GM23338 (cell line): ENCODE measurements around the gene PLA2R1. TPM values are rescaled to one million over a fixed set of nuclear protein-coding genes. Genes with fewer than 3 reads are reported as not detected.

Experiments
- ATAC-seq: fragments of 200-7000 bp; cut with Tn5 transposase; 3 replicates; pipeline ENCODE4 v1.9.1; 2020
- DNase-seq: peaks from one replicate; pipeline ENCODE4 v3.0.0-alpha.2; 2015; ENCODE audit warnings: low spot score
- H2AFZ ChIP-seq: fragments of 200-600 bp; sonication (generic); 2 replicates; pipeline ENCODE4 v1.8.0; 2016; ENCODE audit warnings: antibody characterized with exemption, mild to moderate bottlenecking, moderate library complexity
- H3F3A ChIP-seq: fragments of 200-600 bp; sonication (generic); replicated peaks from 2 replicates; pipeline ENCODE4 v1.8.0; 2017; ENCODE audit warnings: antibody characterized with exemption, mixed run types, low read depth
- H3K27ac ChIP-seq: fragments of 200-600 bp; sonication (generic); 2 replicates; pipeline ENCODE4 v1.6.1; 2016; ENCODE audit warnings: low read depth
- H3K27me3 ChIP-seq: fragments of 200-600 bp; sonication (generic); 2 replicates; pipeline ENCODE4 v1.8.0; 2016; ENCODE audit warnings: mild to moderate bottlenecking, mixed run types, moderate library complexity; ENCODE audit not compliant: insufficient read depth
- H3K36me3 ChIP-seq: fragments of 200-600 bp; sonication (generic); 2 replicates; pipeline ENCODE4 v1.8.0; 2016; ENCODE audit warnings: mild to moderate bottlenecking; ENCODE audit not compliant: insufficient read depth
- H3K4me1 ChIP-seq: fragments of 200-600 bp; sonication (generic); 2 replicates; pipeline ENCODE4 v1.8.0; 2016; ENCODE audit warnings: mild to moderate bottlenecking, moderate library complexity; ENCODE audit not compliant: insufficient read depth
- H3K4me2 ChIP-seq: fragments of 200-600 bp; sonication (generic); 2 replicates; pipeline ENCODE4 v1.7.1; 2017; ENCODE audit warnings: mixed run types
- H3K4me3 ChIP-seq: fragments of 200-600 bp; sonication (generic); 2 replicates; pipeline ENCODE4 v1.6.1; 2016; ENCODE audit warnings: mixed run types
- H3K79me2 ChIP-seq: fragments of 200-600 bp; sonication (generic); replicated peaks from 2 replicates; pipeline ENCODE4 v1.8.0; 2017; ENCODE audit warnings: mild to moderate bottlenecking; ENCODE audit not compliant: insufficient read depth
- H3K9me2 ChIP-seq: fragments of 200-600 bp; sonication (generic); 2 replicates; pipeline ENCODE4 v1.8.0; 2017; ENCODE audit not compliant: insufficient read depth
- H4K20me1 ChIP-seq: fragments of 200-600 bp; sonication (generic); replicated peaks from 2 replicates; pipeline ENCODE4 v1.8.0; 2017; ENCODE audit warnings: mild to moderate bottlenecking; ENCODE audit not compliant: insufficient read depth
- H3K27ac Mint-ChIP-seq: 2 replicates; pipeline ENCODE4 v1.8.0; 2020; ENCODE audit warnings: inconsistent platforms, mild to moderate bottlenecking, moderate library complexity, mixed read lengths
- H3K27me3 Mint-ChIP-seq: 3 replicates; pipeline ENCODE4 v1.8.0; 2022; ENCODE audit warnings: low read depth, mild to moderate bottlenecking, moderate library complexity, mixed read lengths, inconsistent platforms; ENCODE audit not compliant: insufficient read depth, poor library complexity
- H3K36me3 Mint-ChIP-seq: 3 replicates; pipeline ENCODE4 v1.8.0; 2021; ENCODE audit warnings: low read depth, mild to moderate bottlenecking, inconsistent platforms, moderate library complexity, mixed read lengths
- H3K4me1 Mint-ChIP-seq: 3 replicates; pipeline ENCODE4 v1.8.0; 2020; ENCODE audit warnings: mild to moderate bottlenecking, inconsistent platforms, mixed read lengths
- H3K4me3 Mint-ChIP-seq: 3 replicates; pipeline ENCODE4 v1.8.0; 2021; ENCODE audit warnings: moderate library complexity, mild to moderate bottlenecking, inconsistent platforms, mixed read lengths
- H3K9me3 Mint-ChIP-seq: 3 replicates; pipeline ENCODE4 v1.8.0; 2020; ENCODE audit warnings: moderate library complexity, mild to moderate bottlenecking, inconsistent platforms, mixed read lengths
- EZH2 ChIP-seq: fragments of 200-600 bp; sonication (generic); IDR thresholded peaks from one replicate; pipeline ENCODE4 v1.8.0; 2017; ENCODE audit warnings: antibody characterized with exemption, mild to moderate bottlenecking, low read depth; ENCODE audit not compliant: unreplicated experiment
- EZH2phosphoT487 ChIP-seq: fragments of 200-600 bp; sonication (generic); IDR thresholded peaks from one replicate; pipeline ENCODE4 v1.8.1; 2018; ENCODE audit warnings: antibody characterized with exemption; ENCODE audit not compliant: unreplicated experiment
- JUNB ChIP-seq: IDR thresholded peaks from one replicate; pipeline ENCODE4 v1.6.1; 2016; ENCODE audit warnings: antibody characterized with exemption; ENCODE audit not compliant: unreplicated experiment
- POLR2AphosphoS5 ChIP-seq: IDR thresholded peaks from 2 replicates; pipeline ENCODE4 v1.6.1; 2016; ENCODE audit warnings: antibody characterized with exemption, low read depth
- STAT1 ChIP-seq: IDR thresholded peaks from one replicate; pipeline ENCODE4 v1.6.1; 2016; ENCODE audit warnings: antibody characterized with exemption; ENCODE audit not compliant: unreplicated experiment
- ZNF331 ChIP-seq: fragments of 250-450 bp; sonication (Bioruptor Pico); IDR thresholded peaks from 2 replicates; pipeline ENCODE4 v1.5.0; 2020; ENCODE audit warnings: low read depth, mild to moderate bottlenecking, moderate library complexity
- polyA plus RNA-seq: library from polyadenylated mRNA; unstranded; fragments of >200 nt; fragmentation: Nextera tagmentation; extraction: Ambion mirVana; gene quantifications from 2 replicates; pipeline ENCODE4 v1.2.1, GENCODE V29; 2016
- total RNA-seq: library from RNA; depleted of rRNA; stranded (reverse); fragments of >200 nt; shearing (Covaris generic); gene quantifications from 2 replicates; pipeline ENCODE4 v1.2.3, GENCODE V29; 2014
- TF ChIP-seq, protein P1 (sequence below): IDR thresholded peaks from one replicate; pipeline ENCODE4 v1.6.1; 2018; ENCODE audit warnings: antibody characterized with exemption; ENCODE audit not compliant: unreplicated experiment
- TF ChIP-seq, protein P2 (sequence below): IDR thresholded peaks from 2 replicates; pipeline ENCODE4 v1.6.1; 2016; ENCODE audit warnings: antibody characterized with exemption
- TF ChIP-seq, protein P3 (sequence below): fragments of 250-450 bp; sonication (Bioruptor Pico); IDR thresholded peaks from 2 replicates; pipeline ENCODE4 v1.5.0; 2020; ENCODE audit warnings: mild to moderate bottlenecking, moderate library complexity

PLA2R1 gene
- total and polyA plus RNA-seq, 2 experiments from 2014 or later = 0.57 to 1.2 TPM

DNA sequence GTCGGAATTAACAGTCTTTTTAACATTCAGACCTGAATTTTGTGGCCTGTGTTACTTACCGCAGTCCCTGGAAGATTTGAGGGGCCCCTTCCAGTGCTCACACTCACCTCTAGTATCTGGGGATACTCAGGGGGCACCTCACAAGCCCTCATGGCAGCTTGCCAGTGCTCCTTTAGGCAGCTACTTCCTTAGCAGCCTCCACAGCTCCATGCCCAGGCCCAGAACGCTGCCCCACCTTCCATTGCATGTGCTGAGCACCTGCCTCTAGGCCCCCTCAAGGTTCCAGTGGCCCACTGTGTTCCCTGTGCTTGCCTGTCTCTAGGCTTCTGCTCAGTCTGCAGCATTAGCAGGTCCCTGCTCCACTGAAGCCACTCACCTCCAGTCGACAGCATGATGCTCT lies 30.0 kb upstream of the PLA2R1 start:
- 0 out of 2 replicates have a peak, but pooled peaks cover 5% of the 10 kb centered on the region for H3K9me2 ChIP-seq
- peaks cover 43% of the 10 kb centered on the region for H3K36me3 Mint-ChIP-seq
- no peaks in the 10 kb centered on the region for H3K4me1 Mint-ChIP-seq
- H3K4me1 ChIP-seq = no peaks in the 10 kb centered on the region
- no peaks in the 10 kb centered on the region for H3K27me3 ChIP-seq
- H3K27ac ChIP-seq = no peak overlapping the region
- no peaks in the 10 kb centered on the region for H3K79me2 ChIP-seq
- DNase-seq = no peak
- H3K27ac Mint-ChIP-seq = no peak overlapping the region
- ATAC-seq = no peak
- H3F3A ChIP-seq = no peaks in the 10 kb centered on the region
- H3K9me3 Mint-ChIP-seq = peaks cover 66% of the 10 kb centered on the region
- TF ChIP-seq, protein P1, sequence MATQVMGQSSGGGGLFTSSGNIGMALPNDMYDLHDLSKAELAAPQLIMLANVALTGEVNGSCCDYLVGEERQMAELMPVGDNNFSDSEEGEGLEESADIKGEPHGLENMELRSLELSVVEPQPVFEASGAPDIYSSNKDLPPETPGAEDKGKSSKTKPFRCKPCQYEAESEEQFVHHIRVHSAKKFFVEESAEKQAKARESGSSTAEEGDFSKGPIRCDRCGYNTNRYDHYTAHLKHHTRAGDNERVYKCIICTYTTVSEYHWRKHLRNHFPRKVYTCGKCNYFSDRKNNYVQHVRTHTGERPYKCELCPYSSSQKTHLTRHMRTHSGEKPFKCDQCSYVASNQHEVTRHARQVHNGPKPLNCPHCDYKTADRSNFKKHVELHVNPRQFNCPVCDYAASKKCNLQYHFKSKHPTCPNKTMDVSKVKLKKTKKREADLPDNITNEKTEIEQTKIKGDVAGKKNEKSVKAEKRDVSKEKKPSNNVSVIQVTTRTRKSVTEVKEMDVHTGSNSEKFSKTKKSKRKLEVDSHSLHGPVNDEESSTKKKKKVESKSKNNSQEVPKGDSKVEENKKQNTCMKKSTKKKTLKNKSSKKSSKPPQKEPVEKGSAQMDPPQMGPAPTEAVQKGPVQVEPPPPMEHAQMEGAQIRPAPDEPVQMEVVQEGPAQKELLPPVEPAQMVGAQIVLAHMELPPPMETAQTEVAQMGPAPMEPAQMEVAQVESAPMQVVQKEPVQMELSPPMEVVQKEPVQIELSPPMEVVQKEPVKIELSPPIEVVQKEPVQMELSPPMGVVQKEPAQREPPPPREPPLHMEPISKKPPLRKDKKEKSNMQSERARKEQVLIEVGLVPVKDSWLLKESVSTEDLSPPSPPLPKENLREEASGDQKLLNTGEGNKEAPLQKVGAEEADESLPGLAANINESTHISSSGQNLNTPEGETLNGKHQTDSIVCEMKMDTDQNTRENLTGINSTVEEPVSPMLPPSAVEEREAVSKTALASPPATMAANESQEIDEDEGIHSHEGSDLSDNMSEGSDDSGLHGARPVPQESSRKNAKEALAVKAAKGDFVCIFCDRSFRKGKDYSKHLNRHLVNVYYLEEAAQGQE = no peak
- TF ChIP-seq, protein P2, sequence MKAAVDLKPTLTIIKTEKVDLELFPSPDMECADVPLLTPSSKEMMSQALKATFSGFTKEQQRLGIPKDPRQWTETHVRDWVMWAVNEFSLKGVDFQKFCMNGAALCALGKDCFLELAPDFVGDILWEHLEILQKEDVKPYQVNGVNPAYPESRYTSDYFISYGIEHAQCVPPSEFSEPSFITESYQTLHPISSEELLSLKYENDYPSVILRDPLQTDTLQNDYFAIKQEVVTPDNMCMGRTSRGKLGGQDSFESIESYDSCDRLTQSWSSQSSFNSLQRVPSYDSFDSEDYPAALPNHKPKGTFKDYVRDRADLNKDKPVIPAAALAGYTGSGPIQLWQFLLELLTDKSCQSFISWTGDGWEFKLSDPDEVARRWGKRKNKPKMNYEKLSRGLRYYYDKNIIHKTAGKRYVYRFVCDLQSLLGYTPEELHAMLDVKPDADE = no peak
- TF ChIP-seq STAT1 (no peak), POLR2AphosphoS5 (no peak), ZNF331 (CRISPR knock-in tag) (no peak), JUNB (no peak), EZH2phosphoT487 (no peak), EZH2 (no peak)
- TF ChIP-seq, protein P3, sequence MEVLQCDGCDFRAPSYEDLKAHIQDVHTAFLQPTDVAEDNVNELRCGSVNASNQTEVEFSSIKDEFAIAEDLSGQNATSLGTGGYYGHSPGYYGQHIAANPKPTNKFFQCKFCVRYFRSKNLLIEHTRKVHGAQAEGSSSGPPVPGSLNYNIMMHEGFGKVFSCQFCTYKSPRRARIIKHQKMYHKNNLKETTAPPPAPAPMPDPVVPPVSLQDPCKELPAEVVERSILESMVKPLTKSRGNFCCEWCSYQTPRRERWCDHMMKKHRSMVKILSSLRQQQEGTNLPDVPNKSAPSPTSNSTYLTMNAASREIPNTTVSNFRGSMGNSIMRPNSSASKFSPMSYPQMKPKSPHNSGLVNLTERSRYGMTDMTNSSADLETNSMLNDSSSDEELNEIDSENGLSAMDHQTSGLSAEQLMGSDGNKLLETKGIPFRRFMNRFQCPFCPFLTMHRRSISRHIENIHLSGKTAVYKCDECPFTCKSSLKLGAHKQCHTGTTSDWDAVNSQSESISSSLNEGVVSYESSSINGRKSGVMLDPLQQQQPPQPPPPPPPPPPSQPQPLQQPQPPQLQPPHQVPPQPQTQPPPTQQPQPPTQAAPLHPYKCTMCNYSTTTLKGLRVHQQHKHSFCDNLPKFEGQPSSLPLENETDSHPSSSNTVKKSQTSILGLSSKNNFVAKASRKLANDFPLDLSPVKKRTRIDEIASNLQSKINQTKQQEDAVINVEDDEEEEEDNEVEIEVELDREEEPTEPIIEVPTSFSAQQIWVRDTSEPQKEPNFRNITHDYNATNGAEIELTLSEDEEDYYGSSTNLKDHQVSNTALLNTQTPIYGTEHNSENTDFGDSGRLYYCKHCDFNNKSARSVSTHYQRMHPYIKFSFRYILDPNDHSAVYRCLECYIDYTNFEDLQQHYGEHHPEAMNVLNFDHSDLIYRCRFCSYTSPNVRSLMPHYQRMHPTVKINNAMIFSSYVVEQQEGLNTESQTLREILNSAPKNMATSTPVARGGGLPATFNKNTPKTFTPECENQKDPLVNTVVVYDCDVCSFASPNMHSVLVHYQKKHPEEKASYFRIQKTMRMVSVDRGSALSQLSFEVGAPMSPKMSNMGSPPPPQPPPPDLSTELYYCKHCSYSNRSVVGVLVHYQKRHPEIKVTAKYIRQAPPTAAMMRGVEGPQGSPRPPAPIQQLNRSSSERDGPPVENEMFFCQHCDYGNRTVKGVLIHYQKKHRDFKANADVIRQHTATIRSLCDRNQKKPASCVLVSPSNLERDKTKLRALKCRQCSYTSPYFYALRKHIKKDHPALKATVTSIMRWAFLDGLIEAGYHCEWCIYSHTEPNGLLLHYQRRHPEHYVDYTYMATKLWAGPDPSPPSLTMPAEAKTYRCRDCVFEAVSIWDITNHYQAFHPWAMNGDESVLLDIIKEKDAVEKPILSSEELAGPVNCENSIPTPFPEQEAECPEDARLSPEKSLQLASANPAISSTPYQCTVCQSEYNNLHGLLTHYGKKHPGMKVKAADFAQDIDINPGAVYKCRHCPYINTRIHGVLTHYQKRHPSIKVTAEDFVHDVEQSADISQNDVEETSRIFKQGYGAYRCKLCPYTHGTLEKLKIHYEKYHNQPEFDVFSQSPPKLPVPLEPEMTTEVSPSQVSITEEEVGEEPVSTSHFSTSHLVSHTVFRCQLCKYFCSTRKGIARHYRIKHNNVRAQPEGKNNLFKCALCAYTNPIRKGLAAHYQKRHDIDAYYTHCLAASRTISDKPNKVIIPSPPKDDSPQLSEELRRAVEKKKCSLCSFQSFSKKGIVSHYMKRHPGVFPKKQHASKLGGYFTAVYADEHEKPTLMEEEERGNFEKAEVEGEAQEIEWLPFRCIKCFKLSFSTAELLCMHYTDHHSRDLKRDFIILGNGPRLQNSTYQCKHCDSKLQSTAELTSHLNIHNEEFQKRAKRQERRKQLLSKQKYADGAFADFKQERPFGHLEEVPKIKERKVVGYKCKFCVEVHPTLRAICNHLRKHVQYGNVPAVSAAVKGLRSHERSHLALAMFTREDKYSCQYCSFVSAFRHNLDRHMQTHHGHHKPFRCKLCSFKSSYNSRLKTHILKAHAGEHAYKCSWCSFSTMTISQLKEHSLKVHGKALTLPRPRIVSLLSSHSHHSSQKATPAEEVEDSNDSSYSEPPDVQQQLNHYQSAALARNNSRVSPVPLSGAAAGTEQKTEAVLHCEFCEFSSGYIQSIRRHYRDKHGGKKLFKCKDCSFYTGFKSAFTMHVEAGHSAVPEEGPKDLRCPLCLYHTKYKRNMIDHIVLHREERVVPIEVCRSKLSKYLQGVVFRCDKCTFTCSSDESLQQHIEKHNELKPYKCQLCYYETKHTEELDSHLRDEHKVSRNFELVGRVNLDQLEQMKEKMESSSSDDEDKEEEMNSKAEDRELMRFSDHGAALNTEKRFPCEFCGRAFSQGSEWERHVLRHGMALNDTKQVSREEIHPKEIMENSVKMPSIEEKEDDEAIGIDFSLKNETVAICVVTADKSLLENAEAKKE (CRISPR knock-in tag) = no peak
- H3K4me3 Mint-ChIP-seq = no peak overlapping the region
- H3K4me2 ChIP-seq = no peak overlapping the region
- H3K4me3 ChIP-seq = no peak overlapping the region
- no peaks in the 10 kb centered on the region for H4K20me1 ChIP-seq
- no peak overlapping the region for H2AFZ ChIP-seq
- no peaks in the 10 kb centered on the region for H3K27me3 Mint-ChIP-seq
- H3K36me3 ChIP-seq = 0 out of 2 replicates have a peak, but pooled peaks cover 2% of the 10 kb centered on the region
